GM21529 (cell line): ENCODE data around the gene CUEDC2.
"Not testable (repeated sequence)": the region's sequence is repeated elsewhere in the genome, so short reads cannot be mapped to it uniquely, and the experiment has no call there.

ENCODE experiments used
- ATAC-seq: cut with Tn5 transposase; IDR thresholded peaks from one replicate; pipeline ENCODE4 v1.9.1; 2021; ENCODE audit not compliant: unreplicated experiment

The CUEDC2 gene

GRCh38 chr10:102455893-102456471 lies 23.6 kb upstream of the CUEDC2 start:
- no peak for ATAC-seq

- ATAC-seq: not testable (repeated sequence)
These were observed 22.5 kb upstream of the CUEDC2 start for GRCh38 chr10:102454662-102455487.

GRCh38 chr10:102453502-102453901 lies 21.1 kb upstream of the CUEDC2 start:
- no peak for ATAC-seq

- ATAC-seq: no peak
These were observed 20.4 kb upstream of the CUEDC2 start for GRCh38 chr10:102452672-102453340.

- ATAC-seq: no peak
These were observed 19.0 kb upstream of the CUEDC2 start, which contains the start of gene C10orf95 for GRCh38 chr10:102451105-102451969. TSS of gene C10orf95 (minus strand) at chr10:102451543. CDS start at chr10:102451093, 450 bp downstream.

- peak; percentile 65 for ATAC-seq
These were observed 18.2 kb upstream of the CUEDC2 start for GRCh38 chr10:102450374-102451104.

- ATAC-seq: peak; percentile 0
These were observed 17.7 kb upstream of the CUEDC2 start for GRCh38 chr10:102450124-102450373.

GRCh38 chr10:102449321-102450123 lies 17.1 kb upstream of the CUEDC2 start:
- ATAC-seq: peak; percentile 52

GRCh38 chr10:102444851-102445250 lies 12.5 kb upstream of the CUEDC2 start:
- ATAC-seq: no peak

- ATAC-seq: no peak
These were observed 6.0 kb upstream of the CUEDC2 start for GRCh38 chr10:102438374-102438773.

GRCh38 chr10:102437515-102437914 lies 5.1 kb upstream of the CUEDC2 start:
- ATAC-seq: no peak

- no peak for ATAC-seq
These were observed 3.9 kb upstream of the CUEDC2 start for GRCh38 chr10:102436312-102436711.

- no peak for ATAC-seq
These were observed 3.3 kb upstream of the CUEDC2 start for GRCh38 chr10:102435529-102436233.

GRCh38 chr10:102435133-102435497 lies 2.7 kb upstream of the CUEDC2 start:
- no peak for ATAC-seq

- no peak for ATAC-seq
These were observed 2.2 kb upstream of the CUEDC2 start for GRCh38 chr10:102434394-102435132.

GRCh38 chr10:102433619-102434046 lies 1.3 kb upstream of the CUEDC2 start:
- no peak for ATAC-seq

- no peak for ATAC-seq
These were observed 786 bp downstream of the CUEDC2 start for GRCh38 chr10:102431452-102432124.

GRCh38 chr10:102429468-102429867 lies 2.9 kb downstream of the CUEDC2 start:
- ATAC-seq: no peak
